Measurements from ENCODE around the gene UGT2B15.
"Not testable (repeated sequence)": the region's sequence is repeated elsewhere in the genome, so short reads cannot be mapped to it uniquely, and the experiment has no call there.

DNA sequence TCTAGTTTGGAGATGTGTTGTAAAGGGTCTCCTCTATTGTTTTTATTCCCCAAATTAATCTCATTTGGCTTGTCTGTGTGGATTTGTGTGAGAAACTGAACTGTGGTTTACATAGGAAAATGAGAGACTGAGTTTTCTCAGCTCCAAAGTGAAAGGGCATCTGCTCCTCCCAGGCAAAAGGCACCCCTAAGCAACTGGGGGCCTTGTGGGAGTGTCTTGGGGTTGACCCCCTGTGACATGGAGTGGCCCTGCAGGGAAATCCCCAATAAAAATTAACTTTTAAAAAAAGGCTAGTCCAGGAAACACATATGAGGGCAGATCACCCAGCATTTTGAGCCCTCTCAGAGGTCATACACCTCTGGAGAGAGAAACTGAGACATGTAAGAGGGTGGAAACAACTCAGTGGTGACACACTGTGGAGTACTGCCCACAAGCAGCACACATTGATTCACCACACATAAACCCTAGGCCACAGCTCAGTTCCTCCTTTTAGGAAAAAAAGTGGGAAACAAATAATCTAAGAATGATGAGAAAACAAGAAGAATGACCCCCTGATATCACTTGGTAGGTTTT, 13.3 kb downstream of the UGT2B15 start:
- TF ChIP-seq POLR2A (IDR thresholded peaks at IDR 0.05; ENCODE audit: low read depth); POLR2AphosphoS5 (IDR thresholded peaks at IDR 0.05); EP300 (IDR thresholded peaks at IDR 0.05): not testable (repeated sequence)
- TF ChIP-seq, protein P1, sequence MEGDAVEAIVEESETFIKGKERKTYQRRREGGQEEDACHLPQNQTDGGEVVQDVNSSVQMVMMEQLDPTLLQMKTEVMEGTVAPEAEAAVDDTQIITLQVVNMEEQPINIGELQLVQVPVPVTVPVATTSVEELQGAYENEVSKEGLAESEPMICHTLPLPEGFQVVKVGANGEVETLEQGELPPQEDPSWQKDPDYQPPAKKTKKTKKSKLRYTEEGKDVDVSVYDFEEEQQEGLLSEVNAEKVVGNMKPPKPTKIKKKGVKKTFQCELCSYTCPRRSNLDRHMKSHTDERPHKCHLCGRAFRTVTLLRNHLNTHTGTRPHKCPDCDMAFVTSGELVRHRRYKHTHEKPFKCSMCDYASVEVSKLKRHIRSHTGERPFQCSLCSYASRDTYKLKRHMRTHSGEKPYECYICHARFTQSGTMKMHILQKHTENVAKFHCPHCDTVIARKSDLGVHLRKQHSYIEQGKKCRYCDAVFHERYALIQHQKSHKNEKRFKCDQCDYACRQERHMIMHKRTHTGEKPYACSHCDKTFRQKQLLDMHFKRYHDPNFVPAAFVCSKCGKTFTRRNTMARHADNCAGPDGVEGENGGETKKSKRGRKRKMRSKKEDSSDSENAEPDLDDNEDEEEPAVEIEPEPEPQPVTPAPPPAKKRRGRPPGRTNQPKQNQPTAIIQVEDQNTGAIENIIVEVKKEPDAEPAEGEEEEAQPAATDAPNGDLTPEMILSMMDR (IDR thresholded peaks at IDR 0.05) = not testable (repeated sequence)
